Sigmoid colon (tissue), 4 donors: ENCODE results near the gene MBP.

ENCODE experiments used
- CTCF ChIP-seq, 4 experiments: fragments of 450-650 bp in 3 of 4; fragments of 200-600 bp in 1 of 4; IDR thresholded peaks; one replicate each; pipeline ENCODE4 v1.5.1; 2016 to 2019; ENCODE audit warnings: antibody characterized with exemption in 4 of 4, mild to moderate bottlenecking in 3 of 4, moderate library complexity in 2 of 4
- POLR2A ChIP-seq, 2 donors: fragments of 450-650 bp; IDR thresholded peaks; one replicate each; pipeline ENCODE4 v1.6.1; 2016; ENCODE audit warnings: antibody characterized with exemption in 2 of 2, mild to moderate bottlenecking in 2 of 2, moderate library complexity in 2 of 2
- POLR2AphosphoS5 ChIP-seq, 4 donors: sonication (generic); formaldehyde crosslinking; IDR thresholded peaks; one replicate each; pipeline ENCODE4 v1.6.1; 2017; ENCODE audit warnings: antibody characterized with exemption in 4 of 4

GRCh38 chr18:76988827-76989646 is 143.5 kb downstream of the MBP start:
- TF ChIP-seq POLR2A (IDR thresholded peaks at IDR 0.05): no peak
- no peak for TF ChIP-seq CTCF (IDR thresholded peaks at IDR 0.05)
- no peak for TF ChIP-seq POLR2AphosphoS5 (IDR thresholded peaks at IDR 0.05)
